Loucy (cell line): ENCODE data around the gene APIP.

ENCODE experiments used
- H2AFZ ChIP-seq: fragments of 200-600 bp; sonication (generic); 2 replicates; pipeline ENCODE4 v1.6.0; 2016; ENCODE audit warnings: antibody characterized with exemption, mild to moderate bottlenecking, low read length, moderate library complexity
- H3F3A ChIP-seq: fragments of 200-600 bp; 2 replicates; pipeline ENCODE4 v1.6.0; 2016; ENCODE audit warnings: antibody characterized with exemption, low read depth, mild to moderate bottlenecking
- H3K27me3 ChIP-seq: fragments of 200-600 bp; sonication (generic); 2 replicates; pipeline ENCODE4 v1.6.1; 2014; ENCODE audit warnings: low read length, mild to moderate bottlenecking; ENCODE audit not compliant: insufficient read depth, poor library complexity, severe bottlenecking
- H3K36me3 ChIP-seq: fragments of 200-600 bp; sonication (generic); 2 replicates; pipeline ENCODE4 v1.6.1; 2016; ENCODE audit warnings: low read length; ENCODE audit not compliant: insufficient read depth
- H3K4me1 ChIP-seq: fragments of 200-600 bp; sonication (generic); 2 replicates; pipeline ENCODE4 v1.5.1; 2014; ENCODE audit warnings: low read length, mild to moderate bottlenecking; ENCODE audit not compliant: insufficient read depth, poor library complexity, severe bottlenecking
- H3K4me2 ChIP-seq: fragments of 200-600 bp; sonication (generic); 2 replicates; pipeline ENCODE4 v1.6.0; 2014; ENCODE audit warnings: antibody characterized with exemption, low read length, low read depth, mild to moderate bottlenecking; ENCODE audit not compliant: poor library complexity, severe bottlenecking
- H3K4me3 ChIP-seq: fragments of 200-600 bp; sonication (generic); 2 replicates; pipeline ENCODE4 v1.5.1; 2014; ENCODE audit warnings: low read length, mild to moderate bottlenecking, mixed read lengths; ENCODE audit not compliant: poor library complexity, severe bottlenecking
- H3K79me2 ChIP-seq: fragments of 200-600 bp; sonication (generic); 2 replicates; pipeline ENCODE4 v1.6.1; 2014; ENCODE audit warnings: low read length; ENCODE audit not compliant: insufficient read depth
- H3K9ac ChIP-seq: fragments of 200-600 bp; sonication (generic); 2 replicates; pipeline ENCODE4 v1.6.0; 2014; ENCODE audit warnings: mild to moderate bottlenecking, low read depth, low read length, moderate library complexity; ENCODE audit not compliant: poor library complexity, severe bottlenecking
- H3K9me2 ChIP-seq: fragments of 200-600 bp; sonication (generic); replicated peaks from 2 replicates; pipeline ENCODE4 v1.6.1; 2016; ENCODE audit warnings: low read depth, low read length, mixed read lengths
- H3K9me3 ChIP-seq: fragments of 200-600 bp; sonication (generic); 2 replicates; pipeline ENCODE4 v1.6.1; 2014; ENCODE audit warnings: mild to moderate bottlenecking, antibody characterized with exemption, low read length, low read depth; ENCODE audit not compliant: insufficient read depth
- H4K20me1 ChIP-seq: fragments of 200-600 bp; sonication (generic); 2 replicates; pipeline ENCODE4 v1.6.0; 2014; ENCODE audit warnings: antibody characterized with exemption, low read length, mild to moderate bottlenecking; ENCODE audit not compliant: insufficient read depth, poor library complexity, severe bottlenecking
- EZH2phosphoT487 ChIP-seq: fragments of 200-600 bp; IDR thresholded peaks from 2 replicates; pipeline ENCODE4 v1.6.1; 2018; ENCODE audit warnings: antibody characterized with exemption, mild to moderate bottlenecking, moderate library complexity, borderline replicate concordance
- TF ChIP-seq, protein P1 (sequence below): fragments of 200-600 bp; sonication (generic); conservative IDR thresholded peaks from 2 replicates; pipeline ENCODE4 v1.5.1; 2014; ENCODE audit warnings: mild to moderate bottlenecking, antibody characterized with exemption, low read length

Gene APIP

GRCh38 chr11:34957206-34957605, 41.0 kb upstream of the APIP start:
- H3K9ac ChIP-seq = no peak overlapping the region
- H3F3A ChIP-seq = no peaks in the 10 kb centered on the region
- H3K79me2 ChIP-seq = no peaks in the 10 kb centered on the region
- H3K27me3 ChIP-seq = no peaks in the 10 kb centered on the region
- H3K4me3 ChIP-seq = no peak overlapping the region
- H3K9me3 ChIP-seq = no peaks in the 10 kb centered on the region
- H4K20me1 ChIP-seq = no peaks in the 10 kb centered on the region
- TF ChIP-seq, protein P1, sequence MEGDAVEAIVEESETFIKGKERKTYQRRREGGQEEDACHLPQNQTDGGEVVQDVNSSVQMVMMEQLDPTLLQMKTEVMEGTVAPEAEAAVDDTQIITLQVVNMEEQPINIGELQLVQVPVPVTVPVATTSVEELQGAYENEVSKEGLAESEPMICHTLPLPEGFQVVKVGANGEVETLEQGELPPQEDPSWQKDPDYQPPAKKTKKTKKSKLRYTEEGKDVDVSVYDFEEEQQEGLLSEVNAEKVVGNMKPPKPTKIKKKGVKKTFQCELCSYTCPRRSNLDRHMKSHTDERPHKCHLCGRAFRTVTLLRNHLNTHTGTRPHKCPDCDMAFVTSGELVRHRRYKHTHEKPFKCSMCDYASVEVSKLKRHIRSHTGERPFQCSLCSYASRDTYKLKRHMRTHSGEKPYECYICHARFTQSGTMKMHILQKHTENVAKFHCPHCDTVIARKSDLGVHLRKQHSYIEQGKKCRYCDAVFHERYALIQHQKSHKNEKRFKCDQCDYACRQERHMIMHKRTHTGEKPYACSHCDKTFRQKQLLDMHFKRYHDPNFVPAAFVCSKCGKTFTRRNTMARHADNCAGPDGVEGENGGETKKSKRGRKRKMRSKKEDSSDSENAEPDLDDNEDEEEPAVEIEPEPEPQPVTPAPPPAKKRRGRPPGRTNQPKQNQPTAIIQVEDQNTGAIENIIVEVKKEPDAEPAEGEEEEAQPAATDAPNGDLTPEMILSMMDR = no peak
- TF ChIP-seq EZH2phosphoT487 = no peak
- no peak overlapping the region for H3K4me2 ChIP-seq
- no peak overlapping the region for H2AFZ ChIP-seq
- H3K9me2 ChIP-seq = no peaks in the 10 kb centered on the region
- H3K36me3 ChIP-seq = peaks cover 16% of the 10 kb centered on the region; the same call in 1 of the 2 replicates
- H3K4me1 ChIP-seq = no peaks in the 10 kb centered on the region

GRCh38 chr11:34953955-34954354, 37.8 kb upstream of the APIP start:
- TF ChIP-seq, protein P1 = no peak
- TF ChIP-seq EZH2phosphoT487 = no peak
- Histone ChIP-seq H2AFZ (no peak overlapping the region), H3K4me3 (no peak overlapping the region), H3F3A (no peaks in the 10 kb centered on the region), H3K4me1 (no peaks in the 10 kb centered on the region), H3K4me2 (no peak overlapping the region), H4K20me1 (no peaks in the 10 kb centered on the region), H3K79me2 (no peaks in the 10 kb centered on the region), H3K9ac (no peak overlapping the region), H3K9me2 (no peaks in the 10 kb centered on the region), H3K27me3 (no peaks in the 10 kb centered on the region), H3K36me3 (peaks cover 4% of the 10 kb centered on the region; the same call in 1 of the 2 replicates), H3K9me3 (no peaks in the 10 kb centered on the region)

GRCh38 chr11:34948696-34949095, 32.5 kb upstream of the APIP start:
- no peaks in the 10 kb centered on the region for H3F3A ChIP-seq
- no peak overlapping the region for H2AFZ ChIP-seq
- peaks cover 5% of the 10 kb centered on the region; the same call in 1 of the 2 replicates for H3K9me3 ChIP-seq
- H3K9me2 ChIP-seq = no peaks in the 10 kb centered on the region
- no peak overlapping the region for H3K9ac ChIP-seq
- TF ChIP-seq EZH2phosphoT487 = no peak
- TF ChIP-seq, protein P1 = no peak
- H3K4me2 ChIP-seq = no peak overlapping the region
- no peak overlapping the region for H3K4me3 ChIP-seq
- no peaks in the 10 kb centered on the region for H3K27me3 ChIP-seq
- H3K36me3 ChIP-seq = no peaks in the 10 kb centered on the region; the same call in 1 of the 2 replicates
- no peaks in the 10 kb centered on the region for H3K4me1 ChIP-seq
- H3K79me2 ChIP-seq = peaks cover 14% of the 10 kb centered on the region; the same call in 1 of the 2 replicates
- no peaks in the 10 kb centered on the region for H4K20me1 ChIP-seq
